Upper lobe of left lung (tissue), 6 donors: ENCODE measurements around the gene CPN1. TPM values are rescaled to one million over a fixed set of nuclear protein-coding genes. Genes with fewer than 3 reads are reported as not detected.
A peak's percentile ranks its signal among the peaks of the same experiment; 100 is the strongest.

Experiments
- ATAC-seq, 2 donors: fragments of 200-7000 bp; cut with Tn5 transposase; one replicate each; pipeline ENCODE4 v1.9.1; 2022; ENCODE audit warnings: mild to moderate bottlenecking in 2 of 2, moderate library complexity in 2 of 2; ENCODE audit not compliant: low FRiP score in 2 of 2
- DNase-seq, 2 donors: peaks; one replicate each; pipeline ENCODE4 v3.0.0-alpha.2; 2019 to 2020
- H3K27ac ChIP-seq, 4 donors: fragments of 200-600 bp; sonication (generic); one replicate each; pipeline ENCODE4 v1.5.1; 2016 to 2019
- H3K27me3 ChIP-seq, 4 donors: fragments of 200-600 bp; sonication (generic); one replicate each; pipeline ENCODE4 v1.5.1; 2017 to 2019
- H3K36me3 ChIP-seq, 4 donors: fragments of 200-600 bp; sonication (generic); one replicate each; pipeline ENCODE4 v1.5.1; 2016 to 2019
- H3K4me1 ChIP-seq, 4 donors: fragments of 200-600 bp; sonication (generic); one replicate each; pipeline ENCODE4 v1.5.1; 2018 to 2019
- H3K4me3 ChIP-seq, 4 donors: fragments of 200-600 bp; sonication (generic); one replicate each; pipeline ENCODE4 v1.5.1; 2017 to 2019; ENCODE audit warnings: mild to moderate bottlenecking in 2 of 4, moderate library complexity in 1 of 4
- H3K9me3 ChIP-seq, 4 donors: fragments of 200-600 bp; sonication (generic); one replicate each; pipeline ENCODE4 v1.5.1; 2018 to 2019
- EP300 ChIP-seq, 4 donors: sonication (generic); formaldehyde crosslinking; IDR thresholded peaks; one replicate each; pipeline ENCODE4 v1.5.1; 2017; ENCODE audit warnings: antibody characterized with exemption in 4 of 4, control low read depth in 2 of 4
- POLR2A ChIP-seq, 4 donors: fragments of 450-650 bp; IDR thresholded peaks; one replicate each; pipeline ENCODE4 v1.5.1; 2016 to 2017; ENCODE audit warnings: antibody characterized with exemption in 4 of 4, mild to moderate bottlenecking in 2 of 4
- POLR2AphosphoS5 ChIP-seq, 2 donors: sonication (generic); formaldehyde crosslinking; IDR thresholded peaks; one replicate each; pipeline ENCODE4 v1.5.1; 2017; ENCODE audit warnings: antibody characterized with exemption in 2 of 2
- WGBS, 2 donors: methylation state at CpG; one replicate each; pipeline ENCODE4 v1.1.5; 2017 to 2018; 5-methylcytosine and 5-hydroxymethylcytosine counted together
- total RNA-seq, 6 donors: library from RNA; depleted of rRNA in 4 of 6; stranded (reverse); fragments of >200 nt in 4 of 6; gene quantifications; one replicate each; pipeline versions ENCODE4 v1.1.0 to v1.2.1, GENCODE V29; 2016 to 2021
- TF ChIP-seq, protein P1 (sequence below), 6 experiments: fragments of 450-650 bp in 4 of 6; fragments of 200-600 bp in 2 of 6; sonication (generic) in 2 of 6; IDR thresholded peaks; one replicate each; pipeline ENCODE4 v1.5.1; 2016 to 2019; ENCODE audit warnings: antibody characterized with exemption in 6 of 6
- donor health status: DM: no; HTN: no; CAD: no; lungs with moderate emphysema.
- donor health status: DM: no; HTN: yes; CAD: no; lungs with severe emphysema.

Gene CPN1
- total RNA-seq, 6 donors from 2014 or later: not detected

GRCh38 chr10:100008142-100008522 is 73.5 kb downstream of the CPN1 start:
- H3K36me3 ChIP-seq: no peaks in the 10 kb centered on the region
- H3K27ac ChIP-seq: no peak overlapping the region
- ATAC-seq (peak in 1 of 2 donors; percentile 40), DNase-seq (no peak)
- no peaks in the 10 kb centered on the region for H3K27me3 ChIP-seq
- H3K4me3 ChIP-seq: peak overlapping the region in 2 of 4 donors; percentile 85 to 92
- WGBS, 2 donors: 44% methylated on average over 6 of the region's 6 CpGs
- TF ChIP-seq EP300 (IDR thresholded peaks at IDR 0.05) (no peak), POLR2AphosphoS5 (IDR thresholded peaks at IDR 0.05) (no peak), POLR2A (IDR thresholded peaks at IDR 0.05) (no peak)
- TF ChIP-seq, protein P1, sequence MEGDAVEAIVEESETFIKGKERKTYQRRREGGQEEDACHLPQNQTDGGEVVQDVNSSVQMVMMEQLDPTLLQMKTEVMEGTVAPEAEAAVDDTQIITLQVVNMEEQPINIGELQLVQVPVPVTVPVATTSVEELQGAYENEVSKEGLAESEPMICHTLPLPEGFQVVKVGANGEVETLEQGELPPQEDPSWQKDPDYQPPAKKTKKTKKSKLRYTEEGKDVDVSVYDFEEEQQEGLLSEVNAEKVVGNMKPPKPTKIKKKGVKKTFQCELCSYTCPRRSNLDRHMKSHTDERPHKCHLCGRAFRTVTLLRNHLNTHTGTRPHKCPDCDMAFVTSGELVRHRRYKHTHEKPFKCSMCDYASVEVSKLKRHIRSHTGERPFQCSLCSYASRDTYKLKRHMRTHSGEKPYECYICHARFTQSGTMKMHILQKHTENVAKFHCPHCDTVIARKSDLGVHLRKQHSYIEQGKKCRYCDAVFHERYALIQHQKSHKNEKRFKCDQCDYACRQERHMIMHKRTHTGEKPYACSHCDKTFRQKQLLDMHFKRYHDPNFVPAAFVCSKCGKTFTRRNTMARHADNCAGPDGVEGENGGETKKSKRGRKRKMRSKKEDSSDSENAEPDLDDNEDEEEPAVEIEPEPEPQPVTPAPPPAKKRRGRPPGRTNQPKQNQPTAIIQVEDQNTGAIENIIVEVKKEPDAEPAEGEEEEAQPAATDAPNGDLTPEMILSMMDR (IDR thresholded peaks at IDR 0.05): no peak
- no peaks in the 10 kb centered on the region for H3K9me3 ChIP-seq
- peaks cover 25 to 48% (median 32%) of the 10 kb centered on the region in 4 donors for H3K4me1 ChIP-seq

GRCh38 chr10:100007231-100008141 is 74.2 kb downstream of the CPN1 start:
- TF ChIP-seq, protein P1 (IDR thresholded peaks at IDR 0.05): no peak
- no peak for TF ChIP-seq POLR2AphosphoS5 (IDR thresholded peaks at IDR 0.05)
- no peak for TF ChIP-seq EP300 (IDR thresholded peaks at IDR 0.05)
- TF ChIP-seq POLR2A (IDR thresholded peaks at IDR 0.05): no peak
- Histone ChIP-seq H3K9me3 (no peaks in the 10 kb centered on the region), H3K27ac (peak overlapping the region in 2 of 4 donors; percentile 21 to 62), H3K27me3 (no peaks in the 10 kb centered on the region), H3K4me1 (peaks cover 25 to 48% (median 32%) of the 10 kb centered on the region in 4 donors), H3K4me3 (peak overlapping the region in 1 of 4 donors; percentile 92), H3K36me3 (no peaks in the 10 kb centered on the region)
- no peak for ATAC-seq
- no peak for DNase-seq
- 63 to 68% methylated on average over 10 of the region's 10 CpGs for WGBS, 2 donors

DNA sequence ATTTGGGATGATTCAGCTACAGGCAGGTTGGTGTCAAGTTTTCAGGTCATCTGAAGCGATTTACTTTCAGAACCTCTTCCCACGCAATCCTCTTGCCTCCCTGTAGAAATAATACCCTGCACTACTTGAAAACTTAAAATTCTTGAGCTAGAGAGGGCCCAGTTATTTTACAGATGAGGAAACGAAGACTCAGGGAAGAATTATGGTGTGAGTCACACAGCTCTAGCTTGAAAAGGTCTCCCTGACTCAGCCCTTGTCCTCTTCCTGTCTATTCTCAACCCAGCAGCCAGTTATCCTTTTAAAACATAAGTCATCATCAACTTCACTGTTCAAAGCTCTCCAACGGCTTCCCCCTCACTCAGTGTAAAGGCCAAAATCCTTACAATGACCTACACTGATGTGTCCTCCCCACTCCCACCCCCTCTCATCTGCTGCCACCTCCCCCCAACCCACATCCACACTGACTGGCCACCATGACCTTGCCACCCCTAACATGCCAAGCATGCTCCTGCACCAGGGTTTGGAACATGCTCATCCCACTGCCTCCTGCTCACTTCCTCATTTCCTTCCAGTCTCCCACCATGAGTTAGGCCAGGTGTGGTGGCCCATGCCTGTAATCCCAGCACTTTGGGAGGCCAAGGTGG is 75.3 kb downstream of the CPN1 start:
- Histone ChIP-seq H3K36me3 (no peaks in the 10 kb centered on the region), H3K9me3 (no peaks in the 10 kb centered on the region), H3K27me3 (no peaks in the 10 kb centered on the region), H3K27ac (peak overlapping the region; percentile 21 to 65 (median 52)), H3K4me3 (no peak overlapping the region), H3K4me1 (peaks cover 25 to 48% (median 32%) of the 10 kb centered on the region in 4 donors)
- WGBS, 2 donors: 55 to 56% methylated on average over 4 of the region's 4 CpGs
- DNase-seq: no peak
- ATAC-seq: peak; percentile 28 to 76
- TF ChIP-seq POLR2AphosphoS5 (IDR thresholded peaks at IDR 0.05): peak in 1 of 2 donors; percentile 13
- no peak for TF ChIP-seq EP300 (IDR thresholded peaks at IDR 0.05)

DNA sequence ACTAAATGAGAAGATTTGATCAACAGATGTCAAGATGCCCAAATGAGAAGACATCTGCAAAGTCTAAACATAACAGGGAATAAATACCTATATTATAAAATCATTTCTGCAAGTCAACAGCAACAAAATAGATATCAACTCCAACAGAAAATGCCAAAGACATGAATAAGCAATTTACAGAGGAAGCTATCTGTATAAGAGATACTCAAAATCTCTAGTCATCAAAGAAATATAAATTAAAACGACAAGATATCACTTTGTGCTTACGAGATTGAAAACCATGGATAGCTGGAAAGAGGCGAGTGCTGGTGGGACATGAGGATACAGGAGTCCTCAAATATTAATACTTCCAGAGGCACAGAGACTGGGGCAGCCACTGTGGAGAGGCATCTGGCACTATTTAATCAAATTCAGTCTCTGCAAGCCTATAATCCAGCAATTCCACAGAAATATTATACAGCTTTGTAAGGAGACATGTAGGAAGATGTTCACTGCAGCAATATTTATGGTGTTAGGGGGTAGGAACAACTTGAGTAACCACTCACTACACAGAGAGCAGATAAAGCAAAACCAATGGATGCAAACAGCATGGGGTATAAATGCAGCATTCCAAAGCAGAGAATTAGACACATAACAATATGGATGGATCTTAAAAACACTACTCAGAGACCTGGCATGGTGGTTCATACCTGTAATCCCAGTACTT is 76.7 kb downstream of the CPN1 start:
- Histone ChIP-seq H3K27ac (peak overlapping the region in 2 of 4 donors; percentile 6 to 10), H3K9me3 (no peaks in the 10 kb centered on the region), H3K4me3 (no peak overlapping the region), H3K4me1 (peaks cover 19 to 39% (median 32%) of the 10 kb centered on the region in 4 donors), H3K36me3 (no peaks in the 10 kb centered on the region), H3K27me3 (no peaks in the 10 kb centered on the region)
- ATAC-seq (no peak), DNase-seq (no peak)
- WGBS, 2 donors: 73 to 84% methylated on average over 3 of the region's 3 CpGs
- TF ChIP-seq, protein P1 (IDR thresholded peaks at IDR 0.05): no peak
- TF ChIP-seq EP300 (IDR thresholded peaks at IDR 0.05) (no peak), POLR2AphosphoS5 (IDR thresholded peaks at IDR 0.05) (no peak), POLR2A (IDR thresholded peaks at IDR 0.05) (no peak)
